ENCODE results near the gene DAB1.

The DAB1 gene

DNA sequence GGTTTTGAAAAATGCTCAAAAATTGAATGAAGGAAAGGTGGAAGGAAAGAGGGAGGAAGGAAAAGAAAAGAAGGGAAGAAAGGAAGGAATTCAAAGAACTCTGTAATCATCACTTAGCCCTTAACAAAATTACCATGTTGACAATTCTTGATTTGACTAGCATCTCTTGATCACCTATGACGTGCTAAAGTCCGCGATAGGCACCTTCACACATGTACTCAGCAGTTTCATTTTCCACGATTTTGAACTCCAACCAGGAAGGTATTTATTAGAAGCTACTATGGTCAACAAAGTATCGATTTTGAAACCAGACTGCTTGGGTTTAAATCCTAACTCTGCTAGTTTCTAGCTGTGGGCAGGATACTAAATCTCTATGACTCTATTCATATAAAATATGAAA lies 146.9 kb downstream of the DAB1 start:
- no peak for DNase-seq (ENCODE audit: low read depth in 2 of 2)

DNA sequence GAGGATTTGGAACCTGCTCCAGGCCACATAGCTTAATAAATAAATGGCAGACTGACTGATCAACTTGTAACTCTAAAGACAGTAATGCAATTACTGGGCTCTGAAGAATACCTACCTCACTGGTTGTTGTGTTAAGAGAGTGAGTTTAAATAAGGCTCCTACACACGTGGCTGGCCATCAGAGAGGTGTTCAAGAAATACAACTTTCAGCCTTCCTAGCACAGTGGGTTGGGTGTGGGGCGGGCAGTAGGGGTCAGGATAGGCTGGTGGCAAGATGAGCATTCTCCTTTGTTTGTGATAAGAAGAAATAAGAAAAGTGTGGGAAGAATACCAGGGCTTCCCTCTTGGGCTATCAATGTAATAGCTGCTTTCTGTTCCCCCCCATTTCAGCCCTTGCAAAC lies 151.3 kb downstream of the DAB1 start:
- no peak for DNase-seq (ENCODE audit: low read depth in 2 of 2)

DNA sequence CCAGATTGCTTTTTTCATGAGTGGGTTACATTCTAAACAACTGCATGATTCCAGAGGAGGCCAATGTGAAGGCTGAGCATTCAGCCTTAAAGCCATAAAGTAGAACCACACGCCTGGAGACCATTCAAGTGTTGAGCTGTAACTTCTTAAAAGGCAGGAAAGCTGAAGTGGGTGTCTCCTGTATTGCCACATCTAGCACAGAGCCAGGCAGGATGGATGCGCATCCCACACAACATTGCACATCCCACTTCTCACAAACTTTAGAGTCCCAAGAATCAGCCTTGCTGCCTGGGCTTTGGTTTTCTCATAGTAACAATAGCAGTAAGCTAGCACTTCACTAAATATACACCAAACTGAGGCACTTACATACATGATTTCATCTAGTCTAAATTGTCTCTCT lies 151.7 kb downstream of the DAB1 start:
- no peak for DNase-seq (ENCODE audit: low read depth in 2 of 2)

DNA sequence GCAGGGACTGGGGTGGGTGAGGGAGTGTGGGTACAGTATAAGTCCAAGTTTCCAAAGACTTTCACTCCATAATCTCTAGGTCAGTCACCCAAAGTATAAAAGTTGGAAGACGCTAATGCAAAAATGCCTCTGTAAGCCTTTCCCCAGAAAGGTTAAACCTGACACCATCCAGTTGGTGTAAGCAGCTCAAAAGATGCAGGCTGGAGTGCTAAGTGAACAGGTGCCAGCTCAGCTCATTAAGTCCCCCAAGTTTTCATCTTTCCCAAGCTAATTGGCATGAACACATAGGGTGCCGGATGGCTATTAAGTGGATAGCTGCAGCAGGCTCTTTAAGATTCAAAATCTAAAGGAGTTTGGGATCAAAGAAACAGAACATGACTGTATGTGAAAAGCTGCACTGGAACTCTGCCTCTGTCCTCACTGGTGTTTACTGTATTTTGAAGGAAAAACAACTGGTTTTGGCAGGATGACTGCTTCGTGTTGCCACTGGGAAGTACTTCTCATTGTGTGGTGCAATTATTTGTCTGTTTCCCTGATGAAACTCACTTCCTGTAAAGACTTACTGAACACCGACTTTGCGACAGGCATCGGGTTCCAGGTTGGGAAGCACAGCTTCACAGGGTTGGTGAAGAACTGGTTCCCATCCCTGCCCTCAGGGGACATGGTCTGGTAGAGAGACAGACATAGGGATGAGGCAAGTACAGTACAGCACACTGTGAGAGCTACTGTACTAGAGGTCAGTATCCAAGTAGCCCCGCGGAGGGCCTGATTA lies 152.7 kb downstream of the DAB1 start:
- DNase-seq (ENCODE audit: low read depth in 2 of 2), result no peak

DNA sequence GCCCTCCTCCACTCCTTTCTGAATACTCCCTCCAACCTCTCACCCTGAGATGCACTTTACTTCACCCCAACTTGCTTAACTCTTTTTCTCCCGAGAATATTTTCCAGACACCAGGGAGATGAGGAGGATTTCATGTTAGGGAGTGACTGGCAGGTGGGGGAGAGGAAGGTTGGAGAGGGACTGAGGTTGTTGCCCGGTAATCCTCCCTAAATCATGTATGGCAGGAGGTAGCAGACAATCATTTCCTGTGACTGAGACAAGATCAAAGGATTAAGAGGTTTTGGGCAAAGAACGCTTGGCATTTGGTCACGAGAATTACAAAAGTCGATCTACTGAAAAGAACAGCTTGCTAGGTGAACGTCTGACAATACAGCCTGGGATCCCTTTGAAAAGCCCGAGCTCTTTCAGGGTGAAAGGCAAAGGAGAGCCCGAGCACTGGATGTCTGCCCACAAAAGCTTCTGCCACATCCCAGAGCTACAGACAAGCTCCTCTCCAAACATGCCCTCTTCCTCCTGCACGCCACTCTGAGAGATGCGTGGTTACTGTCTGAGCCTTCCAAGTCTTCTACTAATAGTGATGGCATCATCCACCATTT lies 154.1 kb downstream of the DAB1 start:
- DNase-seq (ENCODE audit: low read depth in 2 of 2), result no peak

DNA sequence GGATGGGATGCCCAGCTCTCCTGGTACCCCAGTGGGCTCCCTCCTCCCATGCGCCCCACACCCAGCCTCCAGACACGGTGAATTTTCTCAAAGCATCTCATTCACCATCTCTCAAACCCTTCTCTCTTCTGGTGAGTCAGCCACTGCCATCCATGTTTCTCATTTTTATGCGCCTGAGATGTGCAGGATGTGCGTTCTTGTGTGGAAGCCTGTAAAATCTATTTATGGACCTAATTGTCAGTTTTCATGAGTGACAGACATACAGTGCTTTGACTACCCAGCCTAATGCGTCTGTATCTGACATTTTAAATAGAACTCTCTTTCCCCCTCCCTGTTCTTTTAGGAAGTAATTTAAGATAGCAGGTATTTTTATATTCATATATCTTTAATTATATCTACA lies 158.8 kb downstream of the DAB1 start:
- no peak for DNase-seq (ENCODE audit: low read depth in 2 of 2)

DNA sequence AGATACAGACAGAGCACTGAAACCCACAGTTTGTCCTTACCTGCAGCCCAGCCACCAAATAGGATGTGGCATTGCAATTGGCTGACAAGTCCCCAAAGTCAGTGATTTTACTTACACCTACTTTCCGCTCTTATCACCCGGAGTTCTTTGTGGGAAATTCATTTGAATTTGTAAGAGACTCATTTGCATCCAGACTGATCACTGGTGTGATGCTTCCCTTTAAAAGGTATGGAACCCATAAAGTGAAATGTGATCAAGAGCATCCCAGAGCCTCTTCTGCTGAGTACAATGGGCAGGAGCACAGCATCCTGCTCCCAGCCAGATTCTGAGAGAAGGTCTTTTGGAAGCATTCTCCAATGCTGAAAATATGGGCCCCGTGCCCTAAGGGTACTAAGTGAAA lies 161.4 kb downstream of the DAB1 start:
- no peak for DNase-seq (ENCODE audit: low read depth in 2 of 2)

DNA sequence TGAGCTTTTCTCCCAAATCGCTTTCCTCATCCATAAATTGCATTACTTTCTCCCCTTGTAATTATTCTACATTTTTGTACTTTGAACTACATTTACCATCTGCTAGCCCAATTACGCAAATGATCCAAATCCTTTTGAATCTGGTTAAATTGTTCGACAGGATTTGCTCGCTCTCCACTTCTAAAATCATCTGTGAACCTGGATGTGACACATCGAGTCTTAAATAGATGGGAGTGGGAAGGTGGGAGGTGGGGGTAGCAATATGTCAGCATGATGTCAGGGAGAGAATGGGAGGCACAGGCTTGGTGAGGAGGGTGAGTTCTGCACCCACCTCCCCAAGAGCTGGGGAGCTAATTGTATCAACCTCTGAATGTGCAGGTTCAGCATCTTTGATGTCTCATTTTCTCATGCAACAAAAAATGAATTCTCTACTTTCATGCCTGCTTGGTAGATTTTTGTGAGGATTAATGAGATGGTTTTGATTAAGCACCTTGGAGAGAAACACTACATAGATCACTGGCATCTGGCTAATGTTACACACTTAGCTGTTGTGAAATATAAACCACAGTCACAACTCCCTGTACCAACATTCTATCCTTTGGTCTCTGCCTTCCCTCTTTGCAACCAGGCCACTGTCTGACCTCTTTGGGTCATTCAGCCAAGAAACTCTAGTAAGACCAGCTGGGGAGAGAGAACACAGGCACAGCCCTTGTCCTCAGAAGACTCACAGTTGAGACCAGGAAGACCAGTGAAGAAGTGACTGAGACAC lies 165.1 kb downstream of the DAB1 start:
- no peak for DNase-seq (ENCODE audit: low read depth in 2 of 2)

DNA sequence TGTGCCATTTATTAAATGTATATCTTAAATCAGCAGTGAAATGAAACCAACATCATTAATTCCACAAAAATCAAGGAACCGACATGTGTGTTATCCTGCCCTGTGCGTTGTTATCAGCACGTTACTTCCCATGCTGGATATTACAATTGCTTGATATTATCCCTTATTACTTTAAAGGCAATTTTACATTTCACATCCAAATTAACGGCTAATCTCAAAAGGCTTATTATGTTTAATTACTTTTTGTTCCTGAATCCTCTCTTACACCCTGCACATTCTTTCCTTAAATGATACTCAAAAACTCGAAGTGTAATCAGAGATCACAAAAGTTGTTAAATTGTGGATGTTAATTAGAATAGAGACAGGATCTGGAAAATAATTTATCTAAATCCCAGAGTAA lies 167.9 kb downstream of the DAB1 start:
- DNase-seq (ENCODE audit: low read depth in 2 of 2), result no peak

DNA sequence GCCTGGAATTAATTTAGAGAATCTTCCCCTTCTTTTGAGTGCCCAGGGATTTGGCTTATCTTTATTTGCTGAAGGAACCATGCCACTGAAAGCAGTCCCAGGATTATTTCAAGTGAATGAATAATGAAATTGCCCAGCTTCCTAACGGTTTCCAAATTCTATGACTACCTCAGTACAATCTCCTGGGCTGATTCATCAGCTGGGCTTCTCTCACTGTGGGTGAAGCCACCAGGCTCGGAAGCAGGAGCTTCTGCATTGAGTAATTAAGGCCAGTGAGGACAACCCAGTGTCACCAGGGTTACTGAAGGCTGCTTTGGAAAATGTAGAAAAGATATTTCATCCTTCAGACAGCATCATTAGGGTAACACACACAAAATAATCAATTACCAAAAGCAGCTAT lies 169.8 kb downstream of the DAB1 start:
- DNase-seq (ENCODE audit: low read depth in 2 of 2), result no peak

DNA sequence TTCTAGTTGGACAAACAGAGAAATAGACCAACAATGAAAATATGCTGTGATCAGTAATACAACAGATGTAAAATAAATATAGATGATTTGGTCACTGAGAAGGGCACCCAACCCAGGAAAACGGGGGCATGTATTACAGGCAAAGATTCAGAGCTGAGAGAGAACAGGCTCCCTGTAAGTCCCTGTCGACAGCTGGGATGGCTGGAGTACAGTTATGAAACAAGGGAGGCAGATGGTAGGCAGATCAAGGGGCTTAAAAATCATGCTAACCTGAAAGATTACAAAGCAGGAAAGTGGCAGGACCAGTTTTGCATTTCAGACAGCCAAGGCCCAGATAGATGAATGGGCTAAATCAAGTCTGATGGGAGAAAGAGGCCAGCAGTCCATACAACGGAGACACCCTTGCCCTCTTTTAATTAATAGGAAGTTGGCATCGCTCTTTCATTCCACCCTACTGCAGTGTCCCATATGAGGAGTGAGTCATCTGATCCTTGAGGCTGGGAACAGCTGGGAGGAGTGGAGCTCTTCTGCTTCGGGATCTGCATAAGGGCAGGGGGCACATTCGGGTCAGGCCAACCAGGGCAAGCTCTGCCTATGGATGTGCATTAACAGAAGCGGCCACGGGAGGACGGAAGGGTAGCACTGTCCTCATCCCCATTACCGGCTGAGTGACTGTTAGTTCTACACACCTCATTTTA lies 171.1 kb downstream of the DAB1 start:
- DNase-seq (ENCODE audit: low read depth in 2 of 2), result no peak

DNA sequence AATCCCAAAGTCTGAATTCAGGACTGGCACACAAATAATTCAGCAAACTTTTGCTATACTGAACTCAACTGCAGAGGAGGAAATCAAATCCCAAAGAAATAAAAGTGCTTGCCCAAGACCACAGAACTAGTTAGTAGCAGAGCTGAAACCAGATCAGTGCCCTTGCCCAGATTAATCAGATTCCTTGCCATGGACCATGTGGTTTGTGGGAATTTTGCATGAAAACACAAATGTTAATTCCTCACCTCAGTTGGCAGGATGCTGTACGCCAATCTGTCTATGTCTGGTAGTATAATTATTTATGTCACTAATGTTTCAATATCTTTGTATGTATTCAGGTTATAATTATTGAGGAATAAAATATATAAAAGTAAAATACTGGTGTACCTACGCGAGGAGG lies 173.8 kb downstream of the DAB1 start:
- no peak for DNase-seq (ENCODE audit: low read depth in 2 of 2)

DNA sequence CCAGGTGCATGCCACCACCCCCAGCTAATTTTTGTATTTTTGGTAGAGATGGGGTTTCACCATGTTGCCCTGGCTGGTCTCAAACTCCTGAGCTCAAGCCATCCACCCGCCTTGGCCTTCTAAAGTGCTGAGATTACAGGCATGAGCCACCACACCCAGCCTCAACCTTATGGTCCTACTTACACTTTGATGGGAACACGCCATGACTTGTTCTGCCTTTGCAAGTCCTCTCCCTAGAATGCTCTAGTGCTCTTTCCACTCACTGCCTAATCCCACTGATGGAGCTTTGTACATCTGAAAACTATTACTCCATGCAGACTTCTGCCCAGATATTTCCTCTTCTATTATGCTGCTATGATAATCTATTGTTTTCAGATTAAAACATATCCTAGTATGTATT lies 174.3 kb downstream of the DAB1 start:
- no peak for DNase-seq (ENCODE audit: low read depth in 2 of 2)

DNA sequence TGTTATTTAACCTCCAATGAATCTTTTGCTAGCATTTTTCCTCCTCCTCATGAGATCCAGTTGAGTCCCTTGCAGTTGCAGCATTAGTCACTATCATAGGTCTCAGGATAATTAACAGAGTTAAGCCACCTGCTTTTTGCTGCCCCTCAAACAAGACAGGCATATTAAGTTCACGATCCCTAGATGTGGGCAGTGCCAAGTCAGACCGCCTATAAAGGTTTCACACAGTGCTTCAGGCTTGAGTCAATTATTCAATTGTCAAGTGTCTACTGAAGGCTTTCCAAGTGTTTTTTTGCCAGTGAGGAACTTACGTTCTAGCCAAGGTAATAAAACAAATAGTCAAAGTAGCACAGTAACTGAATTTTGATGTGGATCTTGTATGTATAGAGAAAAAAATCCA lies 175.0 kb downstream of the DAB1 start:
- no peak for DNase-seq (ENCODE audit: low read depth in 2 of 2)

DNA sequence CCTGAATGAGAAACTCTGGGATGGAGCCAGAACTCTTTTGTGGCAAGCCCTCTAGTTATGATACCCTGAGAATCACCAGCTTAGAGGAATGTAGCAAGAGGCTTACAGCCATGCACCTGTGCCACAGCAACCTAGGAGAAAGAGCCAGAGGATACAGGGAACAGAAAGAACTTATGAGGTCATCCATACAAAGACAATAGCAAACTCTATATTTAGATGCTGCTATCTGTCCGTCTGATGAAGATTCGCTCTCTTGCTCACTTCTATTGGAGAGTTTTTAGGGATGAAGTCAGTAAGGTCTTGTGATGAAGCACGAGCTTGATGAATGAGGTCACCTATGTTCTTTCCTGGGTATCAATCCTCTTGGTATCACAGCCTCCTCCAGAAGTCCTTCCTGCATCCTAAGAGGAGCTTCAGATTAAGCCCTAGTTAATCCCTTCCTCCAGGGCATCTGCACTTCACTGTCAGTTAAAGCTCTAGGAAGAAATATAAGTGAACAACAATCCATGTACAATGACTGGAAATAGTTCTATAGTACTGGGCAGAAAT lies 185.6 kb downstream of the DAB1 start:
- DNase-seq (ENCODE audit: low read depth in 2 of 2), result no peak

DNA sequence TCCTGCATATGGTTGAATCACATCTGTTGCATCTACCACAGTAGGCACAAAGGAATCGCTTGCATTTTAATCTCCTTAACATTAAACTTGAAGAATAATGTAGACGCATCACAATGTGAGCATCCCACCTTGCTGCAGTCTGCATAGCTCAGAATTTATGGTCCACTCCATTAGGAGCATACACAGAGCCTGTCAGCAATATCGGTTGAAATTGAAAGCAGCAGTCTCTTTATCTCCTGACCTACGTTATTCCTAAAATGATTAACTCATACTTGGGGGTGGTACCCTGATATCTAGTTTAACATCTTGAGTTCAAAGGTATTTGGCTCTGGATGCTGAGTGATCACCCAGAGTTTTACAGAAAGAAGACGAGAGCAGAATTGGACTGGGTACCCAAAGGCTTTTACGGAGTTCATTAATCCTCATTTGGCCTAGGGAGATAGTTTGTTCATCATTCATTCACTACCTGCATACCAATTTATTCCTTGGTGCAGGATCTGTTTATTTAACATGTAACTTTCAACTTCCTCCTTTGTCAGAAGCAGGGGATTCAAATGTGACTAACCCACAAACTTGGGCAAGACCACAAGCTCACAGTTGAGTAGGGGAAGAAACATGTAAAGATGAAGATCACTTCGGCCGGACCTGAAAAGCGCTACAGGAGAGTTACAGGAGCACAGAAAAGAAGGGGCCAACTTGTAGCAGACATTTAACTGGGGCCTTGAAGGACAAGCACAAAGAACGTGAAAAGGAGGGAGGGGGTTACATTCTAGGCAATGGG lies 187.9 kb downstream of the DAB1 start:
- DNase-seq (ENCODE audit: low read depth in 2 of 2), result no peak

DNA sequence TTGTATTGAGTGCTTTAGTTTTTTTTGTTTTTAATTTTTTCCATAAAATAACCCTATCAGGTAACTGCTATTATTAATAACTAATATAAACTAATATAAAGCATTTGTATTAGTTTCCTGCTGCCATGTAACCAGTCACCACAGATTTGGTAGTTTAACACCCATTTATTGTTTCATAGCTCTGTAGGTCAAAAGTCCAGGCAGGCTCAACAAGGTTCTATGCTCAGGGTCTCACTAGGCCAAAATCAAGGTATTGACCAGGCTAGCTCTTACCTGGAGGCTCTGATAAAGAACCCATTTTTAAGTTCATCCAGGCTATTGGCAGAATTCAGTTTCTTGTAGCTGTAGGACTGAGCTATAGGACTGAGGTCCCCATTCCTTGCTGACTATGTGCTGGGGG lies 189.4 kb downstream of the DAB1 start:
- no peak for DNase-seq (ENCODE audit: low read depth in 2 of 2)

DNA sequence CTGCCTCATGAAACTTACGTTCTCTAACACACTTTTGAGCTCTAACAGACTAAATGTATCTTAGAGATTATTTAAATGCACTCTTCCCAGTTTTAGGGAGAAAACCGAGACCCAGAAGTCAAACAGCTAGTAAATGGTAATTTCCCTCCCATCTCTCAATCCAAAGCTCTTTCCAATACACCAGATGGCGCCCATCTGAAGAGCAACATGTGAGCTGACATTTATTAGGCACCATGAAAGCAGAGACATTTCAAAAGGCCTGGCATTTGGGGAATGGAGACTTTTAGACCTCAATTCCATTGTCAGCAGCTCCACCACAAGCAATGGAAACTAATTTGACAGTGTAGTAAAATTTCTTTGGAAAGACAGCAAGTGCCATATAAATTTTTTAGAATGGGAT lies 191.4 kb downstream of the DAB1 start:
- no peak for DNase-seq (ENCODE audit: low read depth in 2 of 2)

DNA sequence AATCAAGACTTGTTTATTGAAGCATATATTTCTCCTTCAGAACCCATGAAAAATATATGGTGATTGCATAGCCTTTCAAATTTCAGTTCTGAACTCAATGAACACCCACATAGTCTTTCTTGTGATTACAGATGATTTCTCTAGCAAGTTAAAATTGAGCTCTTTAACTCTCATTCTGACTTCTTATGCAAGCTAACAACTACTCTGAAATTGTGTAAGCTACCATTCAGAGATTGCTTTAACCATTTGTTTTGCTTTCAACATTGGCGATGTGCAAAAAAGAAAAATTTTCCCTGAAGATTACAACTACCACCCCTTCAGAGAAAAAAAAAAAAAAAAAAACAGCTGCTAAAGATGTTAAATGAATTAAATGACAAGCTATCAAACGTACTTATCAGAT lies 193.9 kb downstream of the DAB1 start:
- DNase-seq (ENCODE audit: low read depth in 2 of 2), result no peak

DNA sequence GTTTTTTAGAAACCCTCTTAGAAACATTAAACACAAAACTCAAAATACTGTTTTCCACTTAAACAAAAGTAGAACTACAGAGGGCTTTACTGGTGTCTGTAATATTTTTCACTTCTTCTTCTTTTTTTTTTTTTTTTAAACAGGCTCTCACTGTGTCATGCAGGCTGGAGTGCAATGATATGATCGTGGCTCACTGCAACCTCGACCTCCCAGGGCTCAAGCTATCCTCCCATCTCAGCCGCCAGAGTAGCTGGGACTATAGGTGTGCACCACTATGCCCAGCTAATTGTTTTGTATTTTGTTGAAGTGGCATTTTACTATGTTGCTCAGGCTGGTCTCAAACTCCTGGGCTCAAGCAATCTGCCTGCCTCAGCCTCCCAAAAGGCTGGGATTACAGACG lies 194.8 kb downstream of the DAB1 start:
- DNase-seq (ENCODE audit: low read depth in 2 of 2), result no peak

DNA sequence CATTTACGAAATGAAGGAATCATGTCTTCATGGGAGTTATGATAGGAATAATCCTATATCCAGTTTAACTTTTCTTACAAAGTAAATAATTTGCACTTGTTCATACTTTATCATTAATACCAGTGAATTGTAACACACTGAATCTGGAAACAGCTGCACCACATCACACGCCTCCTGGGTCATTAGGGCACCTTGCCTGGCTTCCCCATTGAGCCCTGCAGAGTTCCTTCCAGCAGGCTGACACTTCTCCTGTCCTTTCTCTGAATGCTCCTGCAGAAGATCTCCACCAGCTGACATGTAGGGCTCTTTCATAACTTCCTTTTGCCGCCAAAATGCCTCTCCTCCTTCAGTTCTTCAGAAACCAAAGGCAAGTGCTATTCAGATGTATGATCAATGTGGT lies 201.1 kb downstream of the DAB1 start:
- no peak for DNase-seq (ENCODE audit: low read depth in 2 of 2)

All from stimulated activated CD4-positive, alpha-beta T cell treated with anti-CD3 and anti-CD28 coated beads, Interleukin-15, amount 100 ng/mL, for 48 hours (primary cell).